Neural crest cell (in vitro differentiated cells): ENCODE data around the gene DNAJC5. TPM values are rescaled to one million over a fixed set of nuclear protein-coding genes. Genes with fewer than 3 reads are reported as not detected.
A peak's percentile ranks its signal among the peaks of the same experiment; 100 is the strongest.

Experiments used
- DNase-seq: peaks from one replicate; pipeline ENCODE4 v3.0.0; 2021; ENCODE audit warnings: low read depth, mixed read lengths, low spot score
- H3K27ac Mint-ChIP-seq: one replicate; pipeline ENCODE4 v1.8.0; 2021; ENCODE audit warnings: mild to moderate bottlenecking, mixed read lengths; ENCODE audit not compliant: unreplicated experiment
- H3K27me3 Mint-ChIP-seq: 2 replicates; pipeline ENCODE4 v1.8.0; 2021; ENCODE audit warnings: low read depth, mild to moderate bottlenecking, mixed read lengths
- H3K36me3 Mint-ChIP-seq: 2 replicates; pipeline ENCODE4 v1.8.0; 2021; ENCODE audit warnings: low read depth, mild to moderate bottlenecking, mixed read lengths
- H3K4me1 Mint-ChIP-seq: 2 replicates; pipeline ENCODE4 v1.8.0; 2021; ENCODE audit warnings: mixed read lengths
- H3K4me3 Mint-ChIP-seq: one replicate; pipeline ENCODE4 v1.8.0; 2021; ENCODE audit warnings: mild to moderate bottlenecking, mixed read lengths
- H3K9me3 Mint-ChIP-seq: 2 replicates; pipeline ENCODE4 v1.8.0; 2021; ENCODE audit warnings: mixed read lengths
- CTCF ChIP-seq: fragments of 200-600 bp; sonication (generic); conservative IDR thresholded peaks from 2 replicates; pipeline ENCODE4 v1.5.0; 2021; ENCODE audit warnings: antibody characterized with exemption, mild to moderate bottlenecking
- total RNA-seq: library from RNA; stranded (reverse); gene quantifications from 2 replicates; pipeline ENCODE4 v1.2.1, GENCODE V29; 2021

The DNAJC5 gene
- total RNA-seq, 1 donor from 2014 or later: 46.9 TPM

GRCh38 chr20:63940472-63941266, 45.7 kb downstream of the DNAJC5 start:
- Mint-ChIP-seq H3K27ac (no peak overlapping the region), H3K4me3 (no peak overlapping the region), H3K27me3 (no peaks in the 10 kb centered on the region), H3K36me3 (peaks cover 11% of the 10 kb centered on the region), H3K9me3 (no peaks in the 10 kb centered on the region), H3K4me1 (peaks cover 4% of the 10 kb centered on the region)
- no peak for DNase-seq
- TF ChIP-seq CTCF: no peak

- H3K27ac Mint-ChIP-seq: no peak overlapping the region
- H3K36me3 Mint-ChIP-seq: peaks cover 8% of the 10 kb centered on the region
- TF ChIP-seq CTCF: no peak
- H3K4me3 Mint-ChIP-seq: no peak overlapping the region
- H3K9me3 Mint-ChIP-seq: no peaks in the 10 kb centered on the region
- peaks cover 4% of the 10 kb centered on the region for H3K4me1 Mint-ChIP-seq
- no peak for DNase-seq
- no peaks in the 10 kb centered on the region for H3K27me3 Mint-ChIP-seq
These were observed 46.6 kb downstream of the DNAJC5 start for GRCh38 chr20:63941282-63942081.

GRCh38 chr20:63942250-63942951, 47.5 kb downstream of the DNAJC5 start:
- Mint-ChIP-seq H3K36me3 (peaks cover 8% of the 10 kb centered on the region), H3K27me3 (peaks cover 4% of the 10 kb centered on the region), H3K4me1 (peaks cover 8% of the 10 kb centered on the region), H3K27ac (peak overlapping the region; percentile 88), H3K4me3 (peak overlapping the region; percentile 44), H3K9me3 (no peaks in the 10 kb centered on the region)
- no peak for DNase-seq
- no peak for TF ChIP-seq CTCF

GRCh38 chr20:63942969-63943807, 48.3 kb downstream of the DNAJC5 start:
- peak overlapping the region; percentile 6 for H3K27ac Mint-ChIP-seq
- no peak for TF ChIP-seq CTCF
- DNase-seq: no peak
- no peak overlapping the region for H3K4me3 Mint-ChIP-seq
- peaks cover 13% of the 10 kb centered on the region for H3K4me1 Mint-ChIP-seq
- peaks cover 2% of the 10 kb centered on the region for H3K36me3 Mint-ChIP-seq
- H3K9me3 Mint-ChIP-seq: no peaks in the 10 kb centered on the region
- H3K27me3 Mint-ChIP-seq: peaks cover 4% of the 10 kb centered on the region

GRCh38 chr20:63943808-63944077, 48.8 kb downstream of the DNAJC5 start:
- TF ChIP-seq CTCF: no peak
- Mint-ChIP-seq H3K4me3 (no peak overlapping the region), H3K36me3 (peaks cover 2% of the 10 kb centered on the region), H3K4me1 (peaks cover 18% of the 10 kb centered on the region), H3K9me3 (no peaks in the 10 kb centered on the region), H3K27me3 (peaks cover 5% of the 10 kb centered on the region), H3K27ac (no peak overlapping the region)
- DNase-seq: no peak
